ENCODE results near the gene CABYR.

CABYR gene

DNA sequence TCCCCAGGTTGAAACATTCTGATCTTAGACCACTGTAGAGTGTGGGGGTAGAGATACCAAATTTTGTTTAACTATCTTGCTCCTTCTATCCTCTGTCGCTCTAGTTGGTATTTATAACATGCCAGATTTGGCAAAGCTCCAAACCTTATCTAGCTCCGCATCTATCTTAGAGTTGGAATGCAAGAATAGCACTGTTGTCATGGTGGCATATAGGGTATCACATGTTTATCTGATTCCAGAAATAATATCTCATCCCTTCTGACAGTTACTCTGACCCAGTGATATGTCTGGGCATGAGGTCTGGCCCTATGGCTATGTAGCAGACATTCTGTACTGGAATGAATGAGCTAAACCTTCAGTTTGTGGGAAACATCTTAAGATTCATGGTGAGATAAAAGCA lies 51.7 kb downstream of the CABYR start:
- DNase-seq (ENCODE audit: low spot score): no peak

- DNase-seq (ENCODE audit: low spot score): no peak
Measured at GRCh38 chr18:24195296-24196053, 56.6 kb downstream of the CABYR start.

DNA sequence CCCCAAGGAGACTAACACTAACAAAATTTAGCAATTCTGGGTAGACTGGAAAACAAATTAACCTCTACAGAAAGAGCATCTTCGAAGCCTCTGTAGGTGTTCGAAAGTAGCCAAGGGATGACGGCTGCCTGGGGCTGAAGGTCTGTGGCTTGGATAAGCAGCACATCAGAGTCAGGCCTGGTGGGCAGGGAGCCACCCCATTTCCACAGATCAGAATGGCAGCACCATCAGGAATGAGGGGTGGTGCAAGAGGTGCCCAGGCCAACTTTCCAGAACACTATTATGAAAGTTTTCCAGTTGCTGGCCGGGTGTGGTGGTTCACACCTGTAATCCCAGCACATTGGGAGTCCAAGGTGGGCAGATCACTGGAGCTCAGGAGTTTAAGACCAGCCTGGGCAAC lies 57.9 kb downstream of the CABYR start:
- DNase-seq (ENCODE audit: low spot score): no peak

GRCh38 chr18:24197412-24197811 lies 58.5 kb downstream of the CABYR start:
- no peak for DNase-seq (ENCODE audit: low spot score)

GRCh38 chr18:24198461-24198860 lies 59.6 kb downstream of the CABYR start:
- no peak for DNase-seq (ENCODE audit: low spot score)

GRCh38 chr18:24199372-24199962 lies 60.6 kb downstream of the CABYR start:
- DNase-seq (ENCODE audit: low spot score): no peak

GRCh38 chr18:24200494-24201290 lies 61.8 kb downstream of the CABYR start:
- no peak for DNase-seq (ENCODE audit: low spot score)

- no peak for DNase-seq (ENCODE audit: low spot score)
Measured at GRCh38 chr18:24201699-24202687, 63.1 kb downstream of the CABYR start.

GRCh38 chr18:24204904-24205303 lies 66.0 kb downstream of the CABYR start:
- DNase-seq (ENCODE audit: low spot score): no peak

- DNase-seq (ENCODE audit: low spot score): no peak
Measured at GRCh38 chr18:24208270-24209035, 69.6 kb downstream of the CABYR start.

GRCh38 chr18:24209558-24209957 lies 70.7 kb downstream of the CABYR start:
- no peak for DNase-seq (ENCODE audit: low spot score)
